A549 (cell line): ENCODE measurements around the gene NTN1. TPM values are rescaled to one million over a fixed set of nuclear protein-coding genes. Genes with fewer than 3 reads are reported as not detected.

Experiments
- ATAC-seq, 2 experiments: fragments of 200-7000 bp in 1 of 2; fragments of >200 bp in 1 of 2; cut with Nextera tagmentation in 1 of 2; cut with Tn5 transposase in 1 of 2; 3 replicates each; pipeline versions ENCODE4 v1.8.0 to v1.9.1; 2018 to 2020; ENCODE audit warnings: mild to moderate bottlenecking in 1 of 2, moderate library complexity in 1 of 2
- CTCF ChIA-PET: fragments of 300-600 bp; sonication (Branson Sonifier 250); formaldehyde crosslinking; extraction: SDS; loops from one replicate; lab custom pipeline; 2021; ENCODE audit warnings: antibody characterized with exemption, inconsistent platforms; lab: Yijun Ruan, JAX
- POLR2A ChIA-PET: fragments of 350-600 bp; formaldehyde crosslinking; extraction: SDS; loops from one replicate; lab custom pipeline; 2021; ENCODE audit warnings: antibody characterized with exemption, inconsistent platforms; lab: Yijun Ruan, JAX
- DNase-seq, 2 experiments: peaks; one replicate each; pipeline versions ENCODE4 v3.0.0 to v3.0.0-alpha.2; 2011 to 2016; ENCODE audit warnings: low read depth in 1 of 2, low spot score in 1 of 2
- FAIRE-seq: peaks from 2 replicates; lab custom pipeline; 2011; peaks lifted over from hg19 to GRCh38; lab: Jason Lieb, UNC
- H3K27ac ChIP-seq, 2 experiments: fragments of >200 bp; sonication (Bioruptor Twin); formaldehyde crosslinking; 3 replicates each; pipeline ENCODE4 v1.5.1; 2016 to 2017
- H3K4me1 ChIP-seq: fragments of >200 bp; sonication (Bioruptor Twin); formaldehyde crosslinking; 3 replicates; pipeline ENCODE4 v1.6.1; 2016
- H3K4me2 ChIP-seq: fragments of >200 bp; sonication (Bioruptor Twin); formaldehyde crosslinking; 3 replicates; pipeline ENCODE4 v1.6.1; 2016
- H3K4me3 ChIP-seq: fragments of >200 bp; sonication (Bioruptor Twin); formaldehyde crosslinking; 3 replicates; pipeline ENCODE4 v1.5.1; 2016
- H3K9me3 ChIP-seq: fragments of >200 bp; sonication (Bioruptor Twin); formaldehyde crosslinking; 3 replicates; pipeline ENCODE4 v1.6.1; 2016
- CBX8 ChIP-seq: fragments of 200-600 bp; sonication (generic); IDR thresholded peaks from 2 replicates; pipeline ENCODE4 v1.6.1; 2016
- HEYL ChIP-seq: fragments of 250-450 bp; sonication (Bioruptor Pico); IDR thresholded peaks from 2 replicates; pipeline ENCODE4 v1.8.0; 2021; ENCODE audit warnings: mild to moderate bottlenecking, moderate library complexity
- HOXB13 ChIP-seq: fragments of 250-450 bp; sonication (Bioruptor Pico); IDR thresholded peaks from 2 replicates; pipeline ENCODE4 v1.5.0; 2020; ENCODE audit warnings: low read depth, mild to moderate bottlenecking, moderate library complexity
- HOXB5 ChIP-seq: fragments of 250-450 bp; sonication (Bioruptor Pico); IDR thresholded peaks from 2 replicates; pipeline ENCODE4 v1.5.0; 2020; ENCODE audit warnings: mild to moderate bottlenecking, moderate library complexity
- JUN ChIP-seq, 2 experiments: fragments of >200 bp; sonication (Bioruptor Twin); formaldehyde crosslinking; IDR thresholded peaks; 2 replicates in 1 of 2; 3 replicates in 1 of 2; pipeline ENCODE4 v1.6.1; 2016 to 2017
- JUNB ChIP-seq: fragments of >200 bp; sonication (Bioruptor Twin); formaldehyde crosslinking; IDR thresholded peaks from 2 replicates; pipeline ENCODE4 v1.6.1; 2016
- KDM1A ChIP-seq: fragments of 200-600 bp; sonication (generic); IDR thresholded peaks from 2 replicates; pipeline ENCODE4 v1.6.1; 2016; ENCODE audit warnings: low read depth, mild to moderate bottlenecking
- KDM5A ChIP-seq: fragments of 200-600 bp; sonication (generic); IDR thresholded peaks from 2 replicates; pipeline ENCODE4 v1.6.1; 2016; ENCODE audit warnings: antibody characterized with exemption, mild to moderate bottlenecking
- NFE2L2 ChIP-seq: fragments of 150-350 bp; conservative IDR thresholded peaks from 2 replicates; pipeline ENCODE4 v1.6.1; 2014; ENCODE audit warnings: low read length
- PBX3 ChIP-seq: IDR thresholded peaks from 2 replicates; pipeline ENCODE4 v1.6.1; 2012
- PHF8 ChIP-seq: fragments of 200-600 bp; sonication (generic); IDR thresholded peaks from 2 replicates; pipeline ENCODE4 v1.6.1; 2016; ENCODE audit warnings: low read depth, mild to moderate bottlenecking, antibody characterized with exemption, moderate library complexity, borderline replicate concordance
- POLR2A ChIP-seq: IDR thresholded peaks from 2 replicates; pipeline ENCODE4 v1.6.1; 2012; ENCODE audit warnings: mild to moderate bottlenecking, low read length
- REST ChIP-seq: fragments of 200-600 bp; sonication (generic); IDR thresholded peaks from 2 replicates; pipeline ENCODE4 v1.6.1; 2016; ENCODE audit warnings: antibody characterized with exemption, mild to moderate bottlenecking, moderate library complexity
- RNF2 ChIP-seq: fragments of 200-600 bp; sonication (generic); IDR thresholded peaks from 2 replicates; pipeline ENCODE4 v1.6.1; 2016; ENCODE audit warnings: low read depth, mild to moderate bottlenecking, antibody characterized with exemption, moderate library complexity, borderline replicate concordance
- ZSCAN20 ChIP-seq: fragments of 250-450 bp; sonication (Bioruptor Pico); IDR thresholded peaks from 2 replicates; pipeline ENCODE4 v1.8.0; 2022; ENCODE audit warnings: mild to moderate bottlenecking, moderate library complexity
- WGBS: methylation state at CpG from one replicate; pipeline ENCODE4 v1.1.6; 2017; ENCODE audit errors: missing lambda C conversion rate; 5-methylcytosine and 5-hydroxymethylcytosine counted together
- polyA plus RNA-seq, 4 experiments: library from polyadenylated mRNA; depleted of rRNA in 3 of 4; stranded (reverse); fragments of >200 nt; fragmentation: RNase III in 1 of 4; extraction: RNeasy Plus Mini Kit Qiagen cat#74134 plus additional on column Dnase treatment in 1 of 4; gene quantifications; 2 replicates in 3 of 4; 3 replicates in 1 of 4; pipeline ENCODE4 v1.2.3, GENCODE V29; 2011 to 2017
- TF ChIP-seq, protein P1 (sequence below): fragments of >200 bp; sonication (Bioruptor Twin); formaldehyde crosslinking; IDR thresholded peaks from 3 replicates; pipeline ENCODE4 v1.6.1; 2016
- TF ChIP-seq, protein P2 (sequence below): IDR thresholded peaks from 2 replicates; pipeline ENCODE4 v1.6.1; 2012
- TF ChIP-seq, protein P3 (sequence below): fragments of 250-450 bp; sonication (Bioruptor Pico); IDR thresholded peaks from 2 replicates; pipeline ENCODE4 v1.5.0; 2021; ENCODE audit warnings: mild to moderate bottlenecking, moderate library complexity, borderline replicate concordance
- TF ChIP-seq, protein P4 (sequence below): fragments of 450-650 bp; IDR thresholded peaks from 2 replicates; pipeline ENCODE4 v1.6.1; 2014; ENCODE audit warnings: antibody characterized with exemption

The NTN1 gene
- polyA plus RNA-seq, 2 of the 4 experiments (the other 2 are of a cell fraction): 0.12 to 0.13 TPM

DNA sequence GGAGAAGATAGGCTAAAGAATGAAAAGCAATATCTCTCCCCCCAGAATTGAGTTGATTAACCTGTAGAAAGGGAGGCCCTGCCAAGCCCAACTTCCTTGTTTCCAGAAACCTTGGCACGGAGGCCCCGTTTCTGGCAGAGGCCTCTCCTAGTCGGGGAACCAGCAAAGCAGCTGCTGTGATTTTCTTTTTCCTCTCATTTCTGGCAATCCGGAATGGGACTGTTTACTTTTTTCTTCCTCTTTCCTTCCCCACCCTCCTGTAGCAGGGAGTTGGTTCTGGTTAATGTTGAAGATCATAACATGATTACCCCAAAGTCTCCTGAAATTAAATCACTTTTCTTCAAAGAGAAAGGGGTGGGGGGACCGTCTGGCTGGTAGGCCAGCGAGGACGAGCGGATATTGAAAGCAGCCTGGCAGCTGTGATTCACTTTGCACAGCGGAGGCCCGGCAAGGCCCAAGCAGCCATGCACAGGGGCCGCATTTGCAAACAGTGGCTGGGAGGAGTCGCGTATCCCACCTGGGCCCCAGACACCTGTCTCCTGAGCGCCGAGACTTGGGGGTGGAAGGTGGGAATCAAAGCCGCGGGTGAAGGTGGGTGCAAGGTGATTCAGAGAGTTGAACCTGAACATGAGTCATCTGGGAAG, 51.5 kb downstream of the NTN1 start:
- no peak overlapping the region for H3K4me2 ChIP-seq
- WGBS: 70% methylated on average over 17 of the region's 17 CpGs
- POLR2A ChIA-PET: no interaction called here
- TF ChIP-seq HOXB13 (CRISPR knock-in tag) (no peak), KDM1A (no peak), REST (no peak), KDM5A (no peak), NFE2L2 (no peak), ZSCAN20 (CRISPR knock-in tag) (no peak), PHF8 (no peak), PBX3 (no peak), POLR2A (no peak), HOXB5 (no peak), HEYL (CRISPR knock-in tag) (no peak), CBX8 (no peak), JUNB (no peak), RNF2 (no peak), JUN (IDR thresholded peaks at IDR 0.05) (no peak)
- TF ChIP-seq, protein P1, sequence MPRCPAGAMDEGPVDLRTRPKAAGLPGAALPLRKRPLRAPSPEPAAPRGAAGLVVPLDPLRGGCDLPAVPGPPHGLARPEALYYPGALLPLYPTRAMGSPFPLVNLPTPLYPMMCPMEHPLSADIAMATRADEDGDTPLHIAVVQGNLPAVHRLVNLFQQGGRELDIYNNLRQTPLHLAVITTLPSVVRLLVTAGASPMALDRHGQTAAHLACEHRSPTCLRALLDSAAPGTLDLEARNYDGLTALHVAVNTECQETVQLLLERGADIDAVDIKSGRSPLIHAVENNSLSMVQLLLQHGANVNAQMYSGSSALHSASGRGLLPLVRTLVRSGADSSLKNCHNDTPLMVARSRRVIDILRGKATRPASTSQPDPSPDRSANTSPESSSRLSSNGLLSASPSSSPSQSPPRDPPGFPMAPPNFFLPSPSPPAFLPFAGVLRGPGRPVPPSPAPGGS: no peak
- TF ChIP-seq, protein P2, sequence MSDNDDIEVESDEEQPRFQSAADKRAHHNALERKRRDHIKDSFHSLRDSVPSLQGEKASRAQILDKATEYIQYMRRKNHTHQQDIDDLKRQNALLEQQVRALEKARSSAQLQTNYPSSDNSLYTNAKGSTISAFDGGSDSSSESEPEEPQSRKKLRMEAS: no peak
- TF ChIP-seq, protein P3, sequence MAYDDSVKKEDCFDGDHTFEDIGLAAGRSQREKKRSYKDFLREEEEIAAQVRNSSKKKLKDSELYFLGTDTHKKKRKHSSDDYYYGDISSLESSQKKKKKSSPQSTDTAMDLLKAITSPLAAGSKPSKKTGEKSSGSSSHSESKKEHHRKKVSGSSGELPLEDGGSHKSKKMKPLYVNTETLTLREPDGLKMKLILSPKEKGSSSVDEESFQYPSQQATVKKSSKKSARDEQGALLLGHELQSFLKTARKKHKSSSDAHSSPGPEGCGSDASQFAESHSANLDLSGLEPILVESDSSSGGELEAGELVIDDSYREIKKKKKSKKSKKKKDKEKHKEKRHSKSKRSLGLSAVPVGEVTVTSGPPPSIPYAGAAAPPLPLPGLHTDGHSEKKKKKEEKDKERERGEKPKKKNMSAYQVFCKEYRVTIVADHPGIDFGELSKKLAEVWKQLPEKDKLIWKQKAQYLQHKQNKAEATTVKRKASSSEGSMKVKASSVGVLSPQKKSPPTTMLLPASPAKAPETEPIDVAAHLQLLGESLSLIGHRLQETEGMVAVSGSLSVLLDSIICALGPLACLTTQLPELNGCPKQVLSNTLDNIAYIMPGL (CRISPR knock-in tag): no peak
- TF ChIP-seq, protein P4, sequence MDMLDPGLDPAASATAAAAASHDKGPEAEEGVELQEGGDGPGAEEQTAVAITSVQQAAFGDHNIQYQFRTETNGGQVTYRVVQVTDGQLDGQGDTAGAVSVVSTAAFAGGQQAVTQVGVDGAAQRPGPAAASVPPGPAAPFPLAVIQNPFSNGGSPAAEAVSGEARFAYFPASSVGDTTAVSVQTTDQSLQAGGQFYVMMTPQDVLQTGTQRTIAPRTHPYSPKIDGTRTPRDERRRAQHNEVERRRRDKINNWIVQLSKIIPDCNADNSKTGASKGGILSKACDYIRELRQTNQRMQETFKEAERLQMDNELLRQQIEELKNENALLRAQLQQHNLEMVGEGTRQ: no peak
- DNase-seq: no peak
- no peak overlapping the region for H3K27ac ChIP-seq
- H3K4me1 ChIP-seq: no peaks in the 10 kb centered on the region
- FAIRE-seq: no peak
- H3K4me3 ChIP-seq: no peak overlapping the region
- ATAC-seq: no peak
- CTCF ChIA-PET: no interaction called here
- H3K9me3 ChIP-seq: no peaks in the 10 kb centered on the region
